Activated naive CD4-positive, alpha-beta T cell treated with anti-CD3 and anti-CD28 coated beads for 36 hours (primary cell): ENCODE measurements around the gene KRTAP4-4. TPM values are rescaled to one million over a fixed set of nuclear protein-coding genes. Genes with fewer than 3 reads are reported as not detected.
"Not testable (repeated sequence)": the region's sequence is repeated elsewhere in the genome, so short reads cannot be mapped to it uniquely, and the experiment has no call there.

ENCODE experiments used
- CTCF ChIA-PET: fragments of 350-600 bp; sonication (Branson Sonifier 250); formaldehyde crosslinking; loops from one replicate; lab custom pipeline; 2021; ENCODE audit warnings: antibody characterized with exemption; lab: Charles Lee
- DNase-seq: peaks from one replicate; pipeline ENCODE4 v3.0.0-alpha.2; 2020
- H3K27ac Mint-ChIP-seq: one replicate; pipeline ENCODE4 v1.8.0; 2021; ENCODE audit warnings: mild to moderate bottlenecking, mixed read lengths
- H3K27me3 Mint-ChIP-seq: one replicate; pipeline ENCODE4 v1.8.0; 2021; ENCODE audit warnings: low read depth, mixed read lengths
- H3K36me3 Mint-ChIP-seq: one replicate; pipeline ENCODE4 v1.8.0; 2021; ENCODE audit warnings: low read depth, mixed read lengths
- H3K4me1 Mint-ChIP-seq: one replicate; pipeline ENCODE4 v1.8.0; 2021; ENCODE audit warnings: low read depth, mixed read lengths
- H3K4me3 Mint-ChIP-seq: one replicate; pipeline ENCODE4 v1.8.0; 2021; ENCODE audit warnings: mild to moderate bottlenecking, moderate library complexity, mixed read lengths
- H3K9me3 Mint-ChIP-seq: one replicate; pipeline ENCODE4 v1.8.0; 2021; ENCODE audit warnings: mixed read lengths
- intact Hi-C: fragments of 100-400 bp; cut with micrococcal nuclease; formaldehyde crosslinking; loops from one replicate; pipeline ENCODE4 v1.15.1; 2023
- total RNA-seq, 2 experiments: library from RNA; stranded (reverse); gene quantifications; one replicate each; pipeline ENCODE4 v1.2.3, GENCODE V29; 2021

KRTAP4-4 gene
- total RNA-seq, 2 experiments from 2014 or later, result not detected

GRCh38 chr17:41145261-41145660 lies 15.3 kb downstream of the KRTAP4-4 start:
- no peak overlapping the region for H3K27ac Mint-ChIP-seq
- H3K4me3 Mint-ChIP-seq, result no peak overlapping the region
- peaks cover 17% of the 10 kb centered on the region for H3K9me3 Mint-ChIP-seq
- no peaks in the 10 kb centered on the region for H3K27me3 Mint-ChIP-seq
- no peaks in the 10 kb centered on the region for H3K36me3 Mint-ChIP-seq
- CTCF ChIA-PET, result no interaction called here
- intact Hi-C loops, result no loop called here
- H3K4me1 Mint-ChIP-seq, result no peaks in the 10 kb centered on the region
- DNase-seq, result no peak

DNA sequence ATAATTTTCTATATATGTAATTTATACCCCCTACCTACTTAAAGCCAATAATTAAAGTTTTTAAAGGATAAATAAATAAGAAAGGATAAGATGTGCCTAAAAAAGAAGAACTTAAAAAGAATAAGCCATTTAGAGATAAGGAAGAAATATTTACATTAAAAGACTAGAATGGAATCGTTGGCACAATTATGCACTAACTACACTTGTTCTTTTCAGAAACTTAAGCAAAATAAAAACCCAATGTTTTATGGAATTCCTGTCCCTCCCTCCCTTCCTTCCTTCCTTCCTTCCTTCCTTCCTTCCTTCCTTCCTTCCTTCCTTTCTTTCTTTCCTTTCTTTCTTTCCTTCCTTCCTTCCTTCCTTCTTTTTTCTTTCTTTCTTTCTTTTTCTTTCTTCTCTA lies 15.7 kb downstream of the KRTAP4-4 start:
- no peaks in the 10 kb centered on the region for H3K36me3 Mint-ChIP-seq
- CTCF ChIA-PET, result no interaction called here
- no peaks in the 10 kb centered on the region for H3K4me1 Mint-ChIP-seq
- DNase-seq, result no peak
- H3K4me3 Mint-ChIP-seq, result no peak overlapping the region
- H3K27me3 Mint-ChIP-seq, result no peaks in the 10 kb centered on the region
- H3K9me3 Mint-ChIP-seq, result peaks cover 17% of the 10 kb centered on the region
- H3K27ac Mint-ChIP-seq, result no peak overlapping the region
- intact Hi-C loops, result no loop called here

GRCh38 chr17:41141361-41141760 lies 19.2 kb downstream of the KRTAP4-4 start:
- Mint-ChIP-seq H3K4me1 (no peaks in the 10 kb centered on the region), H3K27ac (no peak overlapping the region), H3K36me3 (no peaks in the 10 kb centered on the region), H3K9me3 (peaks cover 23% of the 10 kb centered on the region), H3K27me3 (no peaks in the 10 kb centered on the region), H3K4me3 (no peak overlapping the region)
- intact Hi-C loops, result no loop called here
- no peak for DNase-seq
- CTCF ChIA-PET, result no interaction called here

GRCh38 chr17:41140360-41141131 lies 20.0 kb downstream of the KRTAP4-4 start, which contains the start of gene KRTAP4-6:
Gene KRTAP4-6, minus strand, starts transcription at chr17:41140544. Its CDS starts 57 bp downstream, at chr17:41140487.
- Mint-ChIP-seq H3K4me1 (no peaks in the 10 kb centered on the region), H3K36me3 (no peaks in the 10 kb centered on the region), H3K27me3 (no peaks in the 10 kb centered on the region), H3K27ac (no peak within 1 kb of the TSS), H3K9me3 (peaks cover 23% of the 10 kb centered on the region), H3K4me3 (no peak within 1 kb of the TSS)
- no peak for DNase-seq
- intact Hi-C loops, result no loop called here
- CTCF ChIA-PET, result no interaction called here

GRCh38 chr17:41139865-41140264 lies 20.7 kb downstream of the KRTAP4-4 start:
- CTCF ChIA-PET, intact Hi-C loops, H3K4me1 Mint-ChIP-seq, H3K27ac Mint-ChIP-seq, H3K36me3 Mint-ChIP-seq, H3K4me3 Mint-ChIP-seq, H3K27me3 Mint-ChIP-seq, DNase-seq: not testable (repeated sequence)
- H3K9me3 Mint-ChIP-seq, result peaks cover 23% of the 10 kb centered on the region

DNA sequence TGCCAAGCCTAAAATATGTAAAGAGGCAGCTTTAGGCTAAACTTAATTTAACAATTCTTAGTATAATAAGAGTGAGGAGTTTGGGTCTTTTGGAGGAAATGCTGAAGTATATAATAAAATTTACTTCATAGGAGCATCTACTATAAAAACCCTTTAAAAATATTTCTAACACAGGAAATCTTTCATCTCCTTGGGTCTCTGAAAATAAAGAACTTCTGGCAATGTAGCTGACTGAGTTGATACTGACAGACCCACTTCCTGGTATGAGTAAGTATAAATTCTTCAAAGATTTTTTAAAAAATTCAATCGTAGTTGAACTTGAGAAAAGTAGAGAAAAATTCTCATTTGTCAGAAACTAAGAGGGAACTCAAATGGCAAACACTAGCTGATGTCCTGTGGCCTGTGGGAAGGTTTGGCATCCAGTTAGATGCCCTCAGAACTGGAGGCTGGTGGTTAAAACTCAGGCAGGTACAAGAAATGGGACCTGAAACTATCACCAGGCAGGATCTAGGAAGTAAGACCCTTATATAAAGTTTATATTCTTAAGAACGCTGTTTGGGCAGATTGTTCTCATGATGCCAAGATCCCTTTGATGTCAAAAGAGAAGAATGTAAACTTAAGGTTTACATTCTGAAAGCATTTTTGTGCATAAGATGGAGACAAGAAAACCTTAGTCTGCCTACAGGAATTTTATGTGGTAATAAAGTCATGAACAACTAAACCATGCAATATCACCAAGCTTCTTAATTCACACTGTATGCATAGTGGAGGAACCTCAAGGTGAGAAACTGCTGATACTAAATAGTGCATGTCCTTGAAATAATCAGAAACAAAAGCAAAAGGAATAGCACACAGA lies 26.4 kb downstream of the KRTAP4-4 start:
- Mint-ChIP-seq H3K27me3 (no peaks in the 10 kb centered on the region), H3K36me3 (no peaks in the 10 kb centered on the region), H3K9me3 (peaks cover 4% of the 10 kb centered on the region), H3K4me3 (no peak overlapping the region), H3K4me1 (peaks cover 21% of the 10 kb centered on the region), H3K27ac (no peak overlapping the region)
- DNase-seq, result no peak
- CTCF ChIA-PET, result interaction anchor here (1.3 kb wide), 1 partner anchor 188 kb away, joined by 3 read pairs; no protein-coding TSS in a partner anchor
- intact Hi-C loops, result no loop called here

GRCh38 chr17:41131979-41132378 lies 28.6 kb downstream of the KRTAP4-4 start:
- Mint-ChIP-seq H3K27ac (no peak overlapping the region), H3K4me3 (no peak overlapping the region)
- CTCF ChIA-PET, result no interaction called here

DNA sequence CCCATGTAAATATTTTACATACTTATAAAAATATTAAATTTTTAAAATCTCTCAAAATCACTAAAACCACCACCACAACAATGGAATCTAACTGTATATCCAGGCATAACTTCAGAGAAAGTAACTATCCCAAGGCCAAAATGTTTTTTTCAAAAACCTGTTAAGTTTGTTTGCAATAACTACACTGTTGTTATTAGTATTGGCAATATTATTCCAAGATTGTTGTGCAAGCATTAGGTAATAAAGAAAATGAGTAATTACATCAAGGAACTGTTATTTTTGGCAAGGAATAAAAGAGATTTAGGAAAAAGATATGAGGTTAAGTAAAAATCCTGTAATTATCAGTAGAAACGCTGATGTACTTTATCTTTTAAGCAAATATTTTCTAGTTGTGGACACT lies 33.2 kb downstream of the KRTAP4-4 start:
- H3K9me3 Mint-ChIP-seq, result peaks cover 1% of the 10 kb centered on the region
- peaks cover 46% of the 10 kb centered on the region for H3K4me1 Mint-ChIP-seq
- CTCF ChIA-PET, result no interaction called here
- DNase-seq, result no peak
- H3K27ac Mint-ChIP-seq, result no peak overlapping the region
- H3K27me3 Mint-ChIP-seq, result no peaks in the 10 kb centered on the region
- intact Hi-C loops, result loop anchor here (10.0 kb wide), 1 partner anchor 367 kb away; no protein-coding TSS in a partner anchor
- H3K36me3 Mint-ChIP-seq, result no peaks in the 10 kb centered on the region
- no peak overlapping the region for H3K4me3 Mint-ChIP-seq

More at GRCh38 chr17:41131979-41132378, 28.6 kb downstream of the KRTAP4-4 start:
- Mint-ChIP-seq H3K27me3 (no peaks in the 10 kb centered on the region), H3K36me3 (no peaks in the 10 kb centered on the region), H3K4me1 (peaks cover 21% of the 10 kb centered on the region), H3K9me3 (peaks cover 1% of the 10 kb centered on the region)
- intact Hi-C loops, result no loop called here
- DNase-seq, result no peak

- Mint-ChIP-seq H3K4me1 (peaks cover 42% of the 10 kb centered on the region), H3K9me3 (peaks cover 6% of the 10 kb centered on the region), H3K27me3 (no peaks in the 10 kb centered on the region), H3K36me3 (no peaks in the 10 kb centered on the region), H3K27ac (no peak overlapping the region), H3K4me3 (no peak overlapping the region)
- intact Hi-C loops, result loop anchor here (10.0 kb wide), 1 partner anchor 368 kb away; no protein-coding TSS in a partner anchor
- DNase-seq, result no peak
- CTCF ChIA-PET, result no interaction called here
Measured at GRCh38 chr17:41126412-41126811, 34.1 kb downstream of the KRTAP4-4 start.

DNA sequence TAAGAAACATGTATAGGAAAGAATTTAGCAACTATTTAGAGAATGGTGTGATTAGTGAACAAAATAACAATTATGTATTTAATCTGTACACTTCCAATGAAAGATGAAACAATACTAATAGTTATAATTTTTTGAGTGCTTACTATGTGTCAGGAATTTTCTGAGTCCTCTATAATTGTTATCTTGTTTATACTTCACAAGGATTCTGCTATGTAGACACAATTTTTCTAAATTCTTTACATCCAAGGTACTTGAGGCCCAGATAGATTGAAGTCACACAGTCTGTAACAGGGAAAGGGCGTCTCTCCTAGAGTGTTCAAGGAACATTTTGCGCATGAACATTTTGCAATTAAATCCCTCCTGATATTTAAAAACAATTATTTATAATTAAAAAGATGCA lies 35.5 kb downstream of the KRTAP4-4 start:
- no peaks in the 10 kb centered on the region for H3K27me3 Mint-ChIP-seq
- H3K9me3 Mint-ChIP-seq, result peaks cover 6% of the 10 kb centered on the region
- intact Hi-C loops, result loop anchor here (10.0 kb wide), 1 partner anchor 370 kb away; no protein-coding TSS in a partner anchor
- H3K27ac Mint-ChIP-seq, result no peak overlapping the region
- H3K4me1 Mint-ChIP-seq, result peaks cover 47% of the 10 kb centered on the region
- CTCF ChIA-PET, result no interaction called here
- no peak for DNase-seq
- no peak overlapping the region for H3K4me3 Mint-ChIP-seq
- H3K36me3 Mint-ChIP-seq, result no peaks in the 10 kb centered on the region

DNA sequence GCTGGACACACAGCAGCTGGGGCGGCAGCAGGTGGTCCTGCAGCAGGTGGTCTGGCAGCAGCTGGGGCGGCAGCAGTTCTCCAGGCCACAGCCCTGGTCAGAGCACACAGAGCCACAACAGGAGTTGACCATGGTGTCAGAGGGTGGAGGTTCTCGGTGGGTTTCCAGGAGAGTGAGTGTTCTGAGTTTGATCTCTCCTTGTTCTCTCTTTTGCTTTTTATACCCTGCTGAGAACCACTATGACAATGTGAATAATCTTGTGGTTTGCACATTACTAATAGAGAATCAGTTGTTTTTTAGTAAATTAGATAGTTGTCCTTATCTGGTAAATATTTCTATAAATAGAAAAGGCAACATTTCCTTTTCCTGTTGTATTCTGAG lies 36.6 kb downstream of the KRTAP4-4 start, which contains the start of gene KRTAP4-12:
KRTAP4-12 (minus strand) TSS at position 192 of the 381 bp plus-strand sequence; CDS start at position 132, 60 bp downstream.
- Mint-ChIP-seq H3K4me3 (peak within 1 kb of the TSS; percentile 8), H3K4me1 (peaks cover 52% of the 10 kb centered on the region)
- DNase-seq, H3K27me3 Mint-ChIP-seq, H3K27ac Mint-ChIP-seq, H3K9me3 Mint-ChIP-seq, H3K36me3 Mint-ChIP-seq, CTCF ChIA-PET: not testable (repeated sequence)
- intact Hi-C loops, result loop anchor here (10.0 kb wide), 1 partner anchor 371 kb away; no protein-coding TSS in a partner anchor

GRCh38 chr17:41123292-41123990 lies 37.1 kb downstream of the KRTAP4-4 start:
- DNase-seq, H3K9me3 Mint-ChIP-seq, CTCF ChIA-PET, H3K36me3 Mint-ChIP-seq, H3K27me3 Mint-ChIP-seq, H3K27ac Mint-ChIP-seq: not testable (repeated sequence)
- intact Hi-C loops, result loop anchor here (10.0 kb wide), 1 partner anchor 371 kb away; no protein-coding TSS in a partner anchor
- Mint-ChIP-seq H3K4me1 (peaks cover 52% of the 10 kb centered on the region), H3K4me3 (peak overlapping the region; percentile 8)
